H9 (cell line): ENCODE data around the gene MGME1. TPM values are rescaled to one million over a fixed set of nuclear protein-coding genes. Genes with fewer than 3 reads are reported as not detected.

Source experiments
- DNase-seq: peaks from one replicate; pipeline ENCODE4 v3.0.0-alpha.2; 2017
- H2AFZ ChIP-seq: one replicate; pipeline ENCODE4 v1.6.1; 2013; ENCODE audit warnings: mild to moderate bottlenecking, low read length, control low read depth, moderate library complexity
- H2AK5ac ChIP-seq: 2 replicates; pipeline ENCODE4 v1.6.1; 2013; ENCODE audit warnings: low read length, control low read depth, mixed read lengths; ENCODE audit not compliant: insufficient read length
- H2BK120ac ChIP-seq: one replicate; pipeline ENCODE4 v1.6.1; 2013; ENCODE audit warnings: low read depth, mild to moderate bottlenecking, low read length, control low read depth, inconsistent platforms; ENCODE audit not compliant: poor library complexity, severe bottlenecking
- H2BK12ac ChIP-seq: 2 replicates; pipeline ENCODE4 v1.6.1; 2013; ENCODE audit warnings: low read length, control low read depth, mixed read lengths, low read depth; ENCODE audit not compliant: insufficient read length
- H2BK15ac ChIP-seq: 2 replicates; pipeline ENCODE4 v1.6.1; 2013; ENCODE audit warnings: low read depth, low read length, control low read depth
- H2BK20ac ChIP-seq: one replicate; pipeline ENCODE4 v1.6.1; 2013; ENCODE audit warnings: low read depth, mild to moderate bottlenecking, low read length, control low read depth, inconsistent platforms; ENCODE audit not compliant: poor library complexity, severe bottlenecking
- H2BK5ac ChIP-seq: 2 replicates; pipeline ENCODE4 v1.6.1; 2013; ENCODE audit warnings: low read length, control low read depth, mixed read lengths; ENCODE audit not compliant: insufficient read length
- H3K14ac ChIP-seq: 2 replicates; pipeline ENCODE4 v1.6.1; 2013; ENCODE audit warnings: low read length, control low read depth; ENCODE audit not compliant: insufficient read depth
- H3K18ac ChIP-seq: 2 replicates; pipeline ENCODE4 v1.6.1; 2013; ENCODE audit warnings: low read depth, mild to moderate bottlenecking, mixed read lengths, low read length, control low read depth; ENCODE audit not compliant: insufficient read length
- H3K23ac ChIP-seq: 2 replicates; pipeline ENCODE4 v1.6.1; 2013; ENCODE audit warnings: low read length, control low read depth, mixed read lengths, low read depth; ENCODE audit not compliant: insufficient read length
- H3K23me2 ChIP-seq: 2 replicates; pipeline ENCODE4 v1.6.1; 2013; ENCODE audit warnings: low read depth, mild to moderate bottlenecking, mixed read lengths, low read length, control low read depth; ENCODE audit not compliant: insufficient read length, poor library complexity, severe bottlenecking
- H3K27ac ChIP-seq: 2 replicates; pipeline ENCODE4 v1.5.1; 2013; ENCODE audit warnings: low read length, control low read depth, mixed read lengths, low read depth; ENCODE audit not compliant: insufficient read length
- H3K27me3 ChIP-seq: 2 replicates; pipeline ENCODE4 v1.6.1; 2013; ENCODE audit warnings: low read length, control low read depth, inconsistent platforms; ENCODE audit not compliant: insufficient read depth
- H3K4ac ChIP-seq: 2 replicates; pipeline ENCODE4 v1.6.1; 2013; ENCODE audit warnings: low read depth, mild to moderate bottlenecking, control low read depth, inconsistent platforms, low read length, moderate library complexity
- H3K4me1 ChIP-seq: 2 replicates; pipeline ENCODE4 v1.6.1; 2013; ENCODE audit warnings: low read length, control low read depth, inconsistent platforms; ENCODE audit not compliant: insufficient read depth
- H3K4me2 ChIP-seq: 2 replicates; pipeline ENCODE4 v1.6.1; 2013; ENCODE audit warnings: low read length, control low read depth, mixed read lengths; ENCODE audit not compliant: insufficient read length, insufficient read depth
- H3K56ac ChIP-seq: 2 replicates; pipeline ENCODE4 v1.6.1; 2013; ENCODE audit warnings: low read depth, mild to moderate bottlenecking, mixed read lengths, low read length, control low read depth; ENCODE audit not compliant: insufficient read length
- H3K79me1 ChIP-seq: 2 replicates; pipeline ENCODE4 v1.6.1; 2013; ENCODE audit warnings: low read depth, mild to moderate bottlenecking, moderate library complexity, low read length, control low read depth, inconsistent platforms; ENCODE audit not compliant: insufficient read depth, poor library complexity, severe bottlenecking
- H3K79me2 ChIP-seq: 2 replicates; pipeline ENCODE4 v1.6.1; 2013; ENCODE audit warnings: low read length, control low read depth, inconsistent platforms; ENCODE audit not compliant: insufficient read depth
- H3K9ac ChIP-seq: 2 replicates; pipeline ENCODE4 v1.6.1; 2013; ENCODE audit warnings: low read length, control low read depth, mixed read lengths; ENCODE audit not compliant: insufficient read length; ENCODE audit errors: extremely low read depth
- H3K9me3 ChIP-seq: one replicate; pipeline ENCODE4 v1.6.1; 2013; ENCODE audit warnings: low read depth, low read length, inconsistent platforms; ENCODE audit not compliant: control insufficient read depth
- H3T11ph ChIP-seq: one replicate; pipeline ENCODE4 v1.6.1; 2013; ENCODE audit warnings: mild to moderate bottlenecking, low read length, control low read depth, inconsistent platforms
- H4K20me1 ChIP-seq: one replicate; pipeline ENCODE4 v1.6.1; 2013; ENCODE audit not compliant: control insufficient read depth, insufficient read length, insufficient read depth
- H4K5ac ChIP-seq: 2 replicates; pipeline ENCODE4 v1.6.1; 2013; ENCODE audit warnings: low read depth, mild to moderate bottlenecking, mixed read lengths, low read length, control low read depth; ENCODE audit not compliant: insufficient read length
- H4K8ac ChIP-seq: replicated peaks from 2 replicates; pipeline ENCODE4 v1.6.1; 2013; ENCODE audit warnings: low read length, control low read depth, mixed read lengths, low read depth; ENCODE audit not compliant: insufficient read length
- H4K91ac ChIP-seq: 2 replicates; pipeline ENCODE4 v1.6.1; 2013; ENCODE audit warnings: low read depth, mild to moderate bottlenecking, moderate library complexity, mixed read lengths, low read length, control low read depth; ENCODE audit not compliant: insufficient read length
- H3K27ac Mint-ChIP-seq, 3 experiments: 2 replicates in 2 of 3; 3 replicates in 1 of 3; pipeline ENCODE4 v1.8.0; 2020 to 2021; ENCODE audit warnings: mixed read lengths in 3 of 3, mild to moderate bottlenecking in 1 of 3, moderate library complexity in 1 of 3
- H3K27me3 Mint-ChIP-seq: 2 replicates; pipeline ENCODE4 v1.8.0; 2021; ENCODE audit warnings: low read depth, mild to moderate bottlenecking, moderate library complexity, mixed read lengths
- H3K36me3 Mint-ChIP-seq, 3 experiments: 2 replicates in 2 of 3; 3 replicates in 1 of 3; pipeline ENCODE4 v1.8.0; 2020 to 2021; ENCODE audit warnings: low read depth in 3 of 3, mixed read lengths in 3 of 3; ENCODE audit not compliant: insufficient read depth in 1 of 3
- H3K4me1 Mint-ChIP-seq, 2 experiments: 2 replicates each; pipeline ENCODE4 v1.8.0; 2020; ENCODE audit warnings: mixed read lengths in 2 of 2
- H3K4me3 Mint-ChIP-seq, 2 experiments: 2 replicates in 1 of 2; 3 replicates in 1 of 2; pipeline ENCODE4 v1.8.0; 2020 to 2021; ENCODE audit warnings: mild to moderate bottlenecking in 2 of 2, mixed read lengths in 2 of 2, moderate library complexity in 1 of 2
- H3K9me3 Mint-ChIP-seq, 2 experiments: 2 replicates in 1 of 2; 3 replicates in 1 of 2; pipeline ENCODE4 v1.8.0; 2020; ENCODE audit warnings: mild to moderate bottlenecking in 2 of 2, mixed read lengths in 2 of 2, moderate library complexity in 1 of 2
- CTCF ChIP-seq: fragments of 200-600 bp; sonication (generic); conservative IDR thresholded peaks from 3 replicates; pipeline ENCODE4 v1.8.0; 2021; ENCODE audit warnings: antibody characterized with exemption, mild to moderate bottlenecking
- WGBS: extraction: QIAGEN DNeasy Blood & Tissue Kit; methylation state at CpG from one replicate; pipeline ENCODE4 v1.1.7; 2013; ENCODE audit warnings: missing lambda C conversion rate, low lambda C conversion rate, mixed read lengths; ENCODE audit not compliant: insufficient read length; ENCODE audit errors: extremely low coverage; 5-methylcytosine and 5-hydroxymethylcytosine counted together
- total RNA-seq: library from RNA; stranded (reverse); gene quantifications from 2 replicates; pipeline ENCODE4 v1.2.1, GENCODE V29; 2021

MGME1 gene
- total RNA-seq, 1 experiment from 2014 or later, result 48.9 TPM

GRCh38 chr20:17992224-17992637 is 23.4 kb downstream of the MGME1 start:
- H2BK5ac ChIP-seq, result no peak overlapping the region
- no CpG with 5 or more reads among the region's 6 CpGs for WGBS
- H3K9ac ChIP-seq, result no peak overlapping the region
- Mint-ChIP-seq H3K27ac (peak overlapping the region in 2 of 3 experiments; percentile 52 to 73; a peak in 4 of 7 replicates), H3K36me3 (peaks cover 18 to 37% (median 31%) of the 10 kb centered on the region in 3 experiments; a peak in 6 of 7 replicates), H3K27me3 (no peaks in the 10 kb centered on the region), H3K4me1 (peaks cover 8 to 9% of the 10 kb centered on the region in 2 experiments), H3K4me3 (no peak overlapping the region), H3K9me3 (no peaks in the 10 kb centered on the region)
- H2BK20ac ChIP-seq, result no peak overlapping the region
- no peak overlapping the region for H3K27ac ChIP-seq
- no peak for TF ChIP-seq CTCF
- H3K9me3 ChIP-seq, result no peaks in the 10 kb centered on the region
- H3K56ac ChIP-seq, result no peak overlapping the region
- H3K18ac ChIP-seq, result no peak overlapping the region
- H3K14ac ChIP-seq, result no peak overlapping the region
- no peaks in the 10 kb centered on the region for H4K20me1 ChIP-seq
- H3K23me2 ChIP-seq, result no peaks in the 10 kb centered on the region
- H2BK15ac ChIP-seq, result no peak overlapping the region
- H3K79me1 ChIP-seq, result peaks cover 3% of the 10 kb centered on the region
- no peak for DNase-seq
- no peaks in the 10 kb centered on the region for H3K79me2 ChIP-seq
- H3K4ac ChIP-seq, result no peak overlapping the region
- no peak overlapping the region for H4K91ac ChIP-seq
- no peak overlapping the region for H2BK12ac ChIP-seq
- no peak overlapping the region for H2AK5ac ChIP-seq
- no peak overlapping the region for H2BK120ac ChIP-seq
- H2AFZ ChIP-seq, result no peak overlapping the region
- H3T11ph ChIP-seq, result no peak overlapping the region
- no peaks in the 10 kb centered on the region for H3K4me1 ChIP-seq
- no peaks in the 10 kb centered on the region for H3K27me3 ChIP-seq
- H4K8ac ChIP-seq, result no peak overlapping the region
- H4K5ac ChIP-seq, result no peak overlapping the region
- H3K23ac ChIP-seq, result no peak overlapping the region
- no peak overlapping the region for H3K4me2 ChIP-seq
